Calu3 (cell line): ENCODE results near the gene LRIT1. TPM values are rescaled to one million over a fixed set of nuclear protein-coding genes. Genes with fewer than 3 reads are reported as not detected.

Source experiments
- BruUV-seq: library from RNA; stranded (reverse); fragments of 400-500 nt; replicated peaks from 2 replicates; lab custom pipeline; 2021; lab: Mats Ljungman, UMichigan
- CTCF ChIA-PET: fragments of 300-600 bp; sonication (Branson Sonifier 250); formaldehyde crosslinking; loops from one replicate; lab custom pipeline; 2022; ENCODE audit warnings: antibody characterized with exemption; lab: Charles Lee
- DNase-seq: peaks from one replicate; pipeline ENCODE4 v3.0.0; 2022
- H3K27ac Mint-ChIP-seq: one replicate; pipeline ENCODE4 v1.8.0; 2022; ENCODE audit warnings: mixed read lengths; ENCODE audit not compliant: unreplicated experiment
- H3K27me3 Mint-ChIP-seq: one replicate; pipeline ENCODE4 v1.8.0; 2022; ENCODE audit warnings: mixed read lengths; ENCODE audit not compliant: unreplicated experiment
- H3K36me3 Mint-ChIP-seq: one replicate; pipeline ENCODE4 v1.8.0; 2022; ENCODE audit warnings: mild to moderate bottlenecking, moderate library complexity, mixed read lengths; ENCODE audit not compliant: insufficient read depth, unreplicated experiment
- H3K4me1 Mint-ChIP-seq: one replicate; pipeline ENCODE4 v1.8.0; 2022; ENCODE audit warnings: mild to moderate bottlenecking, low read depth, mixed read lengths; ENCODE audit not compliant: unreplicated experiment
- H3K4me3 Mint-ChIP-seq: one replicate; pipeline ENCODE4 v1.8.0; 2022; ENCODE audit warnings: mild to moderate bottlenecking, low read depth, moderate library complexity, mixed read lengths; ENCODE audit not compliant: unreplicated experiment
- H3K9me3 Mint-ChIP-seq: one replicate; pipeline ENCODE4 v1.8.0; 2022; ENCODE audit warnings: low read depth, mixed read lengths; ENCODE audit not compliant: unreplicated experiment
- CTCF ChIP-seq: fragments of 200-600 bp; IDR thresholded peaks from one replicate; pipeline ENCODE4 v1.8.0; 2022; ENCODE audit warnings: antibody characterized with exemption; ENCODE audit not compliant: unreplicated experiment
- intact Hi-C: fragments of 100-400 bp; cut with micrococcal nuclease; formaldehyde crosslinking; loops from one replicate; pipeline ENCODE4 v1.10.0; 2022; ENCODE audit not compliant: unreplicated experiment
- total RNA-seq: library from RNA; stranded (reverse); gene quantifications from 2 replicates; pipeline ENCODE4 v1.2.3, GENCODE V29; 2022

The LRIT1 gene
- total RNA-seq, 1 experiment from 2014 or later, result not detected

GRCh38 chr10:84205049-84205852, 36.1 kb downstream of the LRIT1 start:
- intact Hi-C loops, result no loop called here
- CTCF ChIA-PET, result no interaction called here

GRCh38 chr10:84204610-84205009, 36.7 kb downstream of the LRIT1 start:
- no peaks in the 10 kb centered on the region for H3K9me3 Mint-ChIP-seq
- no peak overlapping the region for H3K4me3 Mint-ChIP-seq
- peaks cover 3% of the 10 kb centered on the region for H3K36me3 Mint-ChIP-seq
- peaks cover 54% of the 10 kb centered on the region for H3K27me3 Mint-ChIP-seq
- DNase-seq, result no peak
- CTCF ChIA-PET, result no interaction called here
- no TSS peak for BruUV-seq
- intact Hi-C loops, result no loop called here
- no peak for TF ChIP-seq CTCF
- no peak overlapping the region for H3K27ac Mint-ChIP-seq
- H3K4me1 Mint-ChIP-seq, result no peaks in the 10 kb centered on the region

More at GRCh38 chr10:84205049-84205852, 36.1 kb downstream of the LRIT1 start:
- H3K9me3 Mint-ChIP-seq, result no peaks in the 10 kb centered on the region
- H3K4me1 Mint-ChIP-seq, result no peaks in the 10 kb centered on the region
- no TSS peak for BruUV-seq
- H3K27me3 Mint-ChIP-seq, result peaks cover 48% of the 10 kb centered on the region
- peaks cover 3% of the 10 kb centered on the region for H3K36me3 Mint-ChIP-seq
- H3K4me3 Mint-ChIP-seq, result no peak overlapping the region
- H3K27ac Mint-ChIP-seq, result no peak overlapping the region
- peak; percentile 40 for DNase-seq
- TF ChIP-seq CTCF, result no peak

GRCh38 chr10:84204122-84204521, 37.2 kb downstream of the LRIT1 start:
- intact Hi-C loops, result no loop called here
- TF ChIP-seq CTCF, result no peak
- Mint-ChIP-seq H3K36me3 (peaks cover 3% of the 10 kb centered on the region), H3K27ac (no peak overlapping the region), H3K27me3 (peaks cover 57% of the 10 kb centered on the region), H3K4me3 (no peak overlapping the region), H3K4me1 (no peaks in the 10 kb centered on the region), H3K9me3 (no peaks in the 10 kb centered on the region)
- no peak for DNase-seq
- CTCF ChIA-PET, result no interaction called here
- BruUV-seq, result no TSS peak

GRCh38 chr10:84202349-84202748, 39.0 kb downstream of the LRIT1 start:
- H3K4me1 Mint-ChIP-seq, result no peaks in the 10 kb centered on the region
- DNase-seq, result no peak
- H3K4me3 Mint-ChIP-seq, result no peak overlapping the region
- CTCF ChIA-PET, result interaction anchor here (1.2 kb wide), 1 partner anchor 11 kb away, joined by 3 read pairs; no protein-coding TSS in a partner anchor
- no TSS peak for BruUV-seq
- H3K36me3 Mint-ChIP-seq, result peaks cover 3% of the 10 kb centered on the region
- intact Hi-C loops, result no loop called here
- H3K27me3 Mint-ChIP-seq, result peaks cover 59% of the 10 kb centered on the region
- no peak overlapping the region for H3K27ac Mint-ChIP-seq
- TF ChIP-seq CTCF, result no peak
- no peaks in the 10 kb centered on the region for H3K9me3 Mint-ChIP-seq
